ENCODE data around the gene MTARC2.

The MTARC2 gene

DNA sequence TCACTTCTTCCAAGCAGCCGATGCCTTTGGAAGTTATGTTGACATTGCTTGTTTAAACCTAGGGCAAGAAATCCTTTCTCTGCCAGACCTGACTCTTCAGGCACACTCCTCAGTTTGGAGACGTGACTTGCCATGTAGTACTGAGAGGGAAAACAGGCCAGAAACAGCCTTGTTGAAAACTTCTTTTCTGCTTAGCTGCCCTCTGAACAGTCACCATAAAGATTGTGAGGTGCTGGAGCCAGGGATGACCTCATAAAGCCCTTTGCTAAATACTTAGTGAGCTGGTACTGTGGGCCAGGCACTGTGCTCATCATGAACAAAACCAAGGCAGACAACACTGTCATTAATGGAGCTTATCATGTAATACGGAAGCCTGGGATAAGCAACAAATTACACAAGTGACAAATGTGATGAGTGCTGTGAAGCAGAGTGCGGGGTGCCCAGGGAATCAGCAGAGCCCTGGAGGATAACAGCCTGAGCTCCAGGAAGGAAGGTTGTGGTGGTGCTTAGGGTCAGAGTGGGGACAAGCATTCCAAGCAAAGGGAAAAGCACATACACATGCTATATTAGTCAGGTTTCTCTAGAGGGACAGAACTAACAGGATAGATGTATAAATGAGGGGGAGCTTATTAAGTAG is 80.9 kb downstream of the MTARC2 start:
- DNase-seq, result no peak

DNA sequence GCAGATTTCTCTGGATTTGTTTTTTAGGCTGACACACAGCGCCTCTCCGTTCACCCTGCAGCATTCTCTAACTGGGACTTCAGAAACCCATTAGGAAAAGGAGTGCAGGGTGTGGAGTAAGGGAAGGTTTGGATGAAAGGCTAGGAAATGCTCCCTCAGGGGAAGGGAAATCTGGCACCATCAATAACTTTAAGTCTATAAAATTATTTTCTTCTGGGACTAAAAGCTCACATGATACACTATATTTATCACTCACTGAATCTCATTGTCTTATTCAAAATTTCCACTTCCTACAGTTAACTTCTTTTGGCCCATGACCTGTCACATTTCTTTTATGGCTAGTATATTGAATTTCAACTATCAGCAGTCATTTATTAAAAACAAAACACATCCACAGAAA is 85.3 kb downstream of the MTARC2 start:
- DNase-seq, result no peak
